ENCODE measurements around the gene TSHZ1. TPM values are rescaled to one million over a fixed set of nuclear protein-coding genes. Genes with fewer than 3 reads are reported as not detected.

TSHZ1 gene
- total RNA-seq, 4 donors from 2014 or later: 14.1 to 23.3 (median 17.6) TPM

DNA sequence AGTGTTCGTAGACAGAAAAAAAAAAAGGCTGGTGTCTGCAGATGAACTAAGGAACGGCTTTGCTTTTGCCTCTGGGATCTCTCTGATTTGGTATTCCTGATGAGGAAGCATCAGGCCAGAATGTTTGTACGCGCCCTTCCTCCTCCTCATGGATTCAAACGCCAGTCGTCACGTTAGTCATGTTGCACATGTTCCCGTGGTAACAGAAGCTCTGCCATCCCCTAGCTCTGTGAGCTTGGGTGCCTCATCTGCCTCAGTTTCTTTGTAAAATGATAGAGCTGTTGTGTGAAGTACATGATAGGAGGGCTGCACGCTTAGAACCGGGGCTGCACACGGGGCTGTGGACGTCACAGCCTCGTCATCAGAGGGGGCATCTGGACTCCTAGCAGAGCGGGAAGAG is 47.0 kb downstream of the TSHZ1 start:
- DNase-seq (ENCODE audit: low spot score in 2 of 2): no peak
- no peak overlapping the region for H3K4me3 ChIP-seq (ENCODE audit: low read depth, poor library complexity, severe bottlenecking)
- intact Hi-C loops (cut with DNase I; ENCODE audit: low total_unique reads): no loop called here
- TF ChIP-seq CTCF (IDR thresholded peaks at IDR 0.05): no peak
- TF ChIP-seq POLR2A (IDR thresholded peaks at IDR 0.05): no peak
- 87 to 88% methylated on average over 13 to 14 of the region's 14 CpGs for WGBS, 2 donors

DNA sequence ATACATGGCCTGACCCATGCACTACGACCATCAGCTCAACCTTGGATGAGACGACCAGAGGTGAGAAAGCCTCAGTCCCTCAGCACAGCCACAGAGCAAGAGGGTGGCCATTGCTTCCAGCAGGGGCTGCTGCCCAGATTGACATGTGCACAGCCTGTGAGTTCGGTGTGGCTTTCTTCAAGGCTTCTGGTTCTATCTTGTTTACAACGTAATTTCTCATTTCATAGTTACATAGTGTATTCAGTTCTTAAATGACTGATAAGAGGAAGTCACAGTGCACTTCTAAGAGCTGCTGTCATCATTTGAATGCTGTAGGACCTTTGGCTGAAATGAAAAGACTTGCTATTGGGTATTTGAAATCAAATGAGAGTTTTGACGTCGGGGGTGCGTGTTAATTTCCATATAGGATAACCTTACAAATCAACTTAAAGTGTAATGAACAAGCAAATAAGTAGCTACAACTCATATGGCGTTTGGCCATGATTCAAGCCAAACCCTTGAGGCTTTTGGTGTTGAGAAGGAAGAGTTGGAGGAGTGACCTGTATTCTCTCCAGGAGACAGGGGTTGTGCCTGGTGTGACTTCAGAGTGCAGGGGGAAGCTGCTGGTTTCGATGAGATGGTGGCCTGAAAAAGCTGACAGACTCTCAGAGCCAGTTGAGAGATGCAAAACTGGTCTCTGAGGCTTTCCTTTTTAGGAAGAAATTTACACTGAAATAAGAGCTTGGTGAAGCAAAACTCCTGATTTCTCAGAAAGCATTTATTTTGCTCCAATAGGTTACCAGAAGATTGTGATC is 51.0 kb downstream of the TSHZ1 start:
- DNase-seq (ENCODE audit: low spot score in 2 of 2): no peak
- H3K4me3 ChIP-seq (ENCODE audit: low read depth, poor library complexity, severe bottlenecking): no peak overlapping the region
- intact Hi-C loops (cut with DNase I; ENCODE audit: low total_unique reads): no loop called here
- no peak for TF ChIP-seq CTCF (IDR thresholded peaks at IDR 0.05)
- no peak for TF ChIP-seq POLR2A (IDR thresholded peaks at IDR 0.05)
- 88 to 91% methylated on average over 9 of the region's 9 CpGs for WGBS, 2 donors

- no peak overlapping the region for H3K4me3 ChIP-seq (ENCODE audit: low read depth, poor library complexity, severe bottlenecking)
- intact Hi-C loops (cut with DNase I; ENCODE audit: low total_unique reads): no loop called here
- WGBS, 2 donors: 92 to 93% methylated on average over 4 of the region's 4 CpGs
- DNase-seq (ENCODE audit: low spot score in 2 of 2): no peak
- no peak for TF ChIP-seq CTCF (IDR thresholded peaks at IDR 0.05)
- TF ChIP-seq POLR2A (IDR thresholded peaks at IDR 0.05): no peak
These were observed 51.9 kb downstream of the TSHZ1 start for GRCh38 chr18:75262511-75262910.

- no peak for DNase-seq (ENCODE audit: low spot score in 2 of 2)
- TF ChIP-seq POLR2A (IDR thresholded peaks at IDR 0.05) (no peak), CTCF (IDR thresholded peaks at IDR 0.05) (no peak)
- WGBS, 2 donors: 45 to 50% methylated on average over 6 of the region's 6 CpGs
- no peak overlapping the region for H3K4me3 ChIP-seq (ENCODE audit: low read depth, poor library complexity, severe bottlenecking)
- intact Hi-C loops (cut with DNase I; ENCODE audit: low total_unique reads): no loop called here
These were observed 53.6 kb downstream of the TSHZ1 start for GRCh38 chr18:75264195-75264594.

GRCh38 chr18:75264926-75265597 is 54.5 kb downstream of the TSHZ1 start:
- TF ChIP-seq CTCF (IDR thresholded peaks at IDR 0.05) (no peak), POLR2A (IDR thresholded peaks at IDR 0.05) (no peak)
- H3K4me3 ChIP-seq (ENCODE audit: low read depth, poor library complexity, severe bottlenecking): no peak overlapping the region
- intact Hi-C loops (cut with DNase I; ENCODE audit: low total_unique reads): no loop called here
- DNase-seq (ENCODE audit: low spot score in 2 of 2): no peak
- whole genome bisulfite sequencing, 2 donors: 82% methylated on average over 11 of the region's 11 CpGs
